Mesodermal cell (in vitro differentiated cells): Measurements from ENCODE around the gene ZCWPW1.

Experiments used
- H3K27ac ChIP-seq: 2 replicates; pipeline ENCODE4 v1.7.0; 2013; ENCODE audit warnings: mild to moderate bottlenecking, low read depth, low read length, moderate library complexity; ENCODE audit not compliant: severe bottlenecking
- H3K36me3 ChIP-seq: 2 replicates; pipeline ENCODE4 v1.7.1; 2013; ENCODE audit warnings: mild to moderate bottlenecking, low read length, moderate library complexity; ENCODE audit not compliant: control insufficient read depth, insufficient read depth
- H3K4me1 ChIP-seq: one replicate; pipeline ENCODE4 v1.7.1; 2013; ENCODE audit warnings: mild to moderate bottlenecking, low read length; ENCODE audit not compliant: insufficient read depth, control insufficient read depth, poor library complexity, severe bottlenecking
- H3K4me3 ChIP-seq: 2 replicates; pipeline ENCODE4 v1.7.0; 2013; ENCODE audit warnings: low read length, control low read depth, mild to moderate bottlenecking; ENCODE audit not compliant: insufficient read depth, poor library complexity, severe bottlenecking; ENCODE audit errors: extremely low read depth
- H3K9me3 ChIP-seq: 2 replicates; pipeline ENCODE4 v1.7.1; 2013; ENCODE audit warnings: mild to moderate bottlenecking, low read length, moderate library complexity; ENCODE audit not compliant: control insufficient read depth
- WGBS, 2 experiments: methylation state at CpG; one replicate each; pipeline ENCODE4 v1.1.5; 2013; ENCODE audit warnings: missing lambda C conversion rate in 2 of 2; ENCODE audit not compliant: insufficient coverage in 2 of 2; 5-methylcytosine and 5-hydroxymethylcytosine counted together

The ZCWPW1 gene

GRCh38 chr7:100469227-100470044 is 40.9 kb upstream of the ZCWPW1 start:
- H3K4me3 ChIP-seq: no peak overlapping the region
- no peaks in the 10 kb centered on the region for H3K9me3 ChIP-seq
- no peak overlapping the region for H3K27ac ChIP-seq
- peaks cover 44% of the 10 kb centered on the region for H3K36me3 ChIP-seq
- peaks cover 13% of the 10 kb centered on the region for H3K4me1 ChIP-seq
- 20 to 41% methylated on average over 7 to 12 of the region's 13 CpGs for WGBS, 2 experiments

- Histone ChIP-seq H3K4me1 (peaks cover 16% of the 10 kb centered on the region), H3K36me3 (peaks cover 35% of the 10 kb centered on the region), H3K27ac (no peak overlapping the region), H3K4me3 (no peak overlapping the region), H3K9me3 (no peaks in the 10 kb centered on the region)
- WGBS, 2 experiments: 95 to 96% methylated on average over 10 to 18 of the region's 22 CpGs
Observed at GRCh38 chr7:100467638-100468373, 39.3 kb upstream of the ZCWPW1 start.

- Histone ChIP-seq H3K36me3 (peaks cover 33% of the 10 kb centered on the region), H3K27ac (no peak overlapping the region), H3K9me3 (no peaks in the 10 kb centered on the region), H3K4me1 (peaks cover 14% of the 10 kb centered on the region), H3K4me3 (no peak overlapping the region)
- WGBS, 2 experiments: 88 to 93% methylated on average over 14 to 25 of the region's 32 CpGs
Observed at GRCh38 chr7:100466653-100467605, 38.4 kb upstream of the ZCWPW1 start.

- Histone ChIP-seq H3K27ac (no peak overlapping the region), H3K4me1 (peaks cover 14% of the 10 kb centered on the region), H3K36me3 (peaks cover 26% of the 10 kb centered on the region), H3K4me3 (no peak overlapping the region), H3K9me3 (no peaks in the 10 kb centered on the region)
- WGBS, 2 experiments: 25 to 26% methylated on average over 11 to 15 of the region's 17 CpGs
Observed at GRCh38 chr7:100465702-100466311, 37.3 kb upstream of the ZCWPW1 start.

- Histone ChIP-seq H3K4me3 (no peak overlapping the region), H3K4me1 (peaks cover 14% of the 10 kb centered on the region), H3K27ac (no peak overlapping the region), H3K36me3 (peaks cover 26% of the 10 kb centered on the region), H3K9me3 (no peaks in the 10 kb centered on the region)
- 83 to 85% methylated on average over 7 of the region's 8 CpGs for WGBS, 2 experiments
Observed at GRCh38 chr7:100465299-100465698, 36.8 kb upstream of the ZCWPW1 start.

GRCh38 chr7:100464791-100465190 is 36.3 kb upstream of the ZCWPW1 start:
- WGBS, 2 experiments: 96 to 100% methylated on average over 2 of the region's 2 CpGs
- H3K4me1 ChIP-seq: peaks cover 14% of the 10 kb centered on the region
- no peaks in the 10 kb centered on the region for H3K9me3 ChIP-seq
- H3K36me3 ChIP-seq: peaks cover 24% of the 10 kb centered on the region
- no peak overlapping the region for H3K4me3 ChIP-seq
- H3K27ac ChIP-seq: no peak overlapping the region

- no peak within 1 kb of the TSS for H3K4me3 ChIP-seq
- no peaks in the 10 kb centered on the region for H3K9me3 ChIP-seq
- WGBS, 2 experiments: 69 to 76% methylated on average over 2 to 3 of the region's 7 CpGs
- H3K27ac ChIP-seq: no peak within 1 kb of the TSS
- peaks cover 22% of the 10 kb centered on the region for H3K36me3 ChIP-seq
- peaks cover 14% of the 10 kb centered on the region for H3K4me1 ChIP-seq
Observed at GRCh38 chr7:100464210-100464660, 35.7 kb upstream of the ZCWPW1 start, which contains the start of gene SPACDR. TSS of gene SPACDR (minus strand) at chr7:100464260. CDS start at chr7:100464025, 235 bp downstream.

- no peak overlapping the region for H3K4me3 ChIP-seq
- H3K4me1 ChIP-seq: peaks cover 2% of the 10 kb centered on the region
- H3K9me3 ChIP-seq: no peaks in the 10 kb centered on the region
- 80 to 100% methylated on average over 3 to 4 of the region's 6 CpGs for WGBS, 2 experiments
- H3K36me3 ChIP-seq: peaks cover 9% of the 10 kb centered on the region
- no peak overlapping the region for H3K27ac ChIP-seq
Observed at GRCh38 chr7:100457033-100457432, 28.5 kb upstream of the ZCWPW1 start.

- 88 to 99% methylated on average over 9 to 12 of the region's 14 CpGs for WGBS, 2 experiments
- Histone ChIP-seq H3K27ac (no peak overlapping the region), H3K36me3 (peaks cover 7% of the 10 kb centered on the region), H3K4me1 (peaks cover 2% of the 10 kb centered on the region), H3K4me3 (no peak overlapping the region), H3K9me3 (no peaks in the 10 kb centered on the region)
Observed at GRCh38 chr7:100456562-100456961, 28.1 kb upstream of the ZCWPW1 start.

GRCh38 chr7:100455206-100455605 is 26.7 kb upstream of the ZCWPW1 start:
- Histone ChIP-seq H3K36me3 (peaks cover 1% of the 10 kb centered on the region), H3K27ac (no peak overlapping the region), H3K4me1 (peaks cover 2% of the 10 kb centered on the region), H3K9me3 (no peaks in the 10 kb centered on the region), H3K4me3 (no peak overlapping the region)
- WGBS, 2 experiments: 78 to 100% methylated on average over 1 to 2 of the region's 3 CpGs
